NT2/D1 (cell line): ENCODE results near the gene IL17B.

Experiments used
- DNase-seq: peaks from one replicate; pipeline ENCODE4 v3.0.0-alpha.2; 2011; ENCODE audit warnings: low read depth, low spot score
- H3K27me3 ChIP-seq: 2 replicates; pipeline ENCODE4 v1.6.0; 2011; ENCODE audit warnings: mild to moderate bottlenecking; ENCODE audit not compliant: insufficient read length, insufficient read depth
- H3K36me3 ChIP-seq: 2 replicates; pipeline ENCODE4 v1.6.1; 2011; ENCODE audit warnings: mild to moderate bottlenecking, low read length, mixed read lengths; ENCODE audit not compliant: insufficient read depth, insufficient read length
- H3K4me1 ChIP-seq: 2 replicates; pipeline ENCODE4 v1.5.1; 2011; ENCODE audit not compliant: insufficient read depth, insufficient read length
- H3K4me3 ChIP-seq: 2 replicates; pipeline ENCODE4 v1.5.1; 2011; ENCODE audit warnings: low read depth; ENCODE audit not compliant: insufficient read length
- H3K9ac ChIP-seq: 2 replicates; pipeline ENCODE4 v1.6.0; 2011; ENCODE audit warnings: low read depth; ENCODE audit not compliant: insufficient read length
- H3K9me3 ChIP-seq: 2 replicates; pipeline ENCODE4 v1.5.1; 2011; ENCODE audit warnings: mild to moderate bottlenecking, low read length; ENCODE audit not compliant: insufficient read depth
- SUZ12 ChIP-seq: IDR thresholded peaks from 2 replicates; pipeline ENCODE4 v1.6.1; 2011; ENCODE audit not compliant: insufficient read length, insufficient read depth; ENCODE audit errors: extremely low read depth
- YY1 ChIP-seq: IDR thresholded peaks from 2 replicates; pipeline ENCODE4 v1.6.1; 2011; ENCODE audit not compliant: insufficient read length, insufficient read depth
- ZNF274 ChIP-seq: IDR thresholded peaks from 2 replicates; pipeline ENCODE4 v1.6.1; 2011; ENCODE audit warnings: mild to moderate bottlenecking, low read depth, low read length

IL17B gene

GRCh38 chr5:149358294-149358651 lies 20.8 kb downstream of the IL17B start:
- H3K4me3 ChIP-seq, result peak overlapping the region; percentile 72
- H3K9ac ChIP-seq, result peak overlapping the region; percentile 89
- no peaks in the 10 kb centered on the region for H3K9me3 ChIP-seq
- peaks cover 19% of the 10 kb centered on the region for H3K36me3 ChIP-seq
- peaks cover 4% of the 10 kb centered on the region for H3K27me3 ChIP-seq
- DNase-seq, result no peak
- H3K4me1 ChIP-seq, result no peaks in the 10 kb centered on the region
- TF ChIP-seq YY1 (no peak), ZNF274 (no peak), SUZ12 (no peak)

- Histone ChIP-seq H3K4me1 (no peaks in the 10 kb centered on the region), H3K9me3 (no peaks in the 10 kb centered on the region), H3K4me3 (peak within 1 kb of the TSS; percentile 72), H3K9ac (peak within 1 kb of the TSS; percentile 89), H3K36me3 (peaks cover 26% of the 10 kb centered on the region), H3K27me3 (peaks cover 4% of the 10 kb centered on the region)
- DNase-seq, result peak; percentile 84
- no peak for TF ChIP-seq YY1
- TF ChIP-seq ZNF274, result no peak
- TF ChIP-seq SUZ12, result no peak
Measured at GRCh38 chr5:149357370-149358293, 21.5 kb downstream of the IL17B start, which contains the start of gene PCYOX1L. PCYOX1L (plus strand) TSS chr5:149358046; CDS start chr5:149358069, 23 bp downstream.

GRCh38 chr5:149356391-149356790 lies 22.7 kb downstream of the IL17B start:
- Histone ChIP-seq H3K36me3 (peaks cover 36% of the 10 kb centered on the region), H3K4me3 (no peak overlapping the region), H3K9ac (no peak overlapping the region), H3K4me1 (no peaks in the 10 kb centered on the region), H3K27me3 (peaks cover 4% of the 10 kb centered on the region), H3K9me3 (no peaks in the 10 kb centered on the region)
- no peak for DNase-seq
- TF ChIP-seq YY1 (no peak), ZNF274 (no peak), SUZ12 (no peak)

GRCh38 chr5:149355688-149356087 lies 23.4 kb downstream of the IL17B start:
- no peak for DNase-seq
- TF ChIP-seq ZNF274 (no peak), YY1 (no peak), SUZ12 (no peak)
- Histone ChIP-seq H3K4me3 (no peak overlapping the region), H3K9ac (no peak overlapping the region), H3K36me3 (peaks cover 42% of the 10 kb centered on the region), H3K4me1 (no peaks in the 10 kb centered on the region), H3K9me3 (no peaks in the 10 kb centered on the region), H3K27me3 (peaks cover 4% of the 10 kb centered on the region)

- TF ChIP-seq SUZ12 (no peak), ZNF274 (no peak), YY1 (no peak)
- Histone ChIP-seq H3K4me3 (no peak overlapping the region), H3K9ac (no peak overlapping the region), H3K4me1 (no peaks in the 10 kb centered on the region), H3K36me3 (peaks cover 60% of the 10 kb centered on the region), H3K27me3 (peaks cover 4% of the 10 kb centered on the region), H3K9me3 (no peaks in the 10 kb centered on the region)
- DNase-seq, result no peak
Measured at GRCh38 chr5:149353911-149354310, 25.2 kb downstream of the IL17B start.

GRCh38 chr5:149352169-149352568 lies 26.9 kb downstream of the IL17B start:
- no peak overlapping the region for H3K4me3 ChIP-seq
- no peaks in the 10 kb centered on the region for H3K27me3 ChIP-seq
- H3K9ac ChIP-seq, result no peak overlapping the region
- H3K4me1 ChIP-seq, result no peaks in the 10 kb centered on the region
- DNase-seq, result no peak
- H3K9me3 ChIP-seq, result no peaks in the 10 kb centered on the region
- H3K36me3 ChIP-seq, result peaks cover 77% of the 10 kb centered on the region
- TF ChIP-seq YY1, result no peak

GRCh38 chr5:149349382-149349781 lies 29.7 kb downstream of the IL17B start:
- H3K4me3 ChIP-seq, result no peak overlapping the region
- TF ChIP-seq SUZ12 (no peak), ZNF274 (no peak), YY1 (no peak)
- DNase-seq, result no peak
- H3K36me3 ChIP-seq, result peaks cover 72% of the 10 kb centered on the region
- H3K9me3 ChIP-seq, result no peaks in the 10 kb centered on the region
- H3K9ac ChIP-seq, result no peak overlapping the region
- no peaks in the 10 kb centered on the region for H3K27me3 ChIP-seq
- no peaks in the 10 kb centered on the region for H3K4me1 ChIP-seq
